Lung (tissue), 12 donors: ENCODE results near the gene MSL1. TPM values are rescaled to one million over a fixed set of nuclear protein-coding genes. Genes with fewer than 3 reads are reported as not detected.
A peak's percentile ranks its signal among the peaks of the same experiment; 100 is the strongest.

ENCODE experiments used
- ATAC-seq: fragments of 200-7000 bp; cut with Tn5 transposase; one replicate; pipeline ENCODE4 v1.9.1; 2020; ENCODE audit warnings: moderate number of reproducible peaks; ENCODE audit not compliant: insufficient read depth, low FRiP score
- DNase-seq, 3 donors: peaks; one replicate each; pipeline ENCODE4 v3.0.0-alpha.2; 2013 to 2017
- H3K27ac ChIP-seq, 2 donors: one replicate each; pipeline ENCODE4 v1.5.1; 2013; ENCODE audit warnings: mild to moderate bottlenecking in 2 of 2, moderate library complexity in 2 of 2, control low read depth in 1 of 2, inconsistent platforms in 1 of 2, low read depth in 1 of 2, low read length in 1 of 2
- H3K27me3 ChIP-seq, 3 donors: one replicate each; pipeline ENCODE4 v1.5.1; 2013; ENCODE audit warnings: low read length in 2 of 3; ENCODE audit not compliant: control insufficient read depth in 3 of 3, insufficient read depth in 3 of 3
- H3K36me3 ChIP-seq, 4 donors: one replicate each; pipeline ENCODE4 v1.5.1; 2013; ENCODE audit warnings: low read length in 4 of 4, mild to moderate bottlenecking in 1 of 4, moderate library complexity in 1 of 4; ENCODE audit not compliant: control insufficient read depth in 4 of 4, insufficient read depth in 4 of 4
- H3K4me1 ChIP-seq, 5 donors: one replicate each; pipeline ENCODE4 v1.5.1; 2013; ENCODE audit warnings: low read length in 5 of 5, mild to moderate bottlenecking in 2 of 5, moderate library complexity in 1 of 5; ENCODE audit not compliant: control insufficient read depth in 5 of 5, insufficient read depth in 5 of 5
- H3K4me3 ChIP-seq: one replicate; pipeline ENCODE4 v1.5.1; 2013; ENCODE audit warnings: mild to moderate bottlenecking, control low read depth, moderate library complexity
- H3K9ac ChIP-seq, 2 donors: one replicate each; pipeline ENCODE4 v1.5.1; 2013; ENCODE audit warnings: low read length in 2 of 2, control low read depth in 1 of 2; ENCODE audit not compliant: insufficient read depth in 1 of 2
- H3K9me3 ChIP-seq, 4 donors: one replicate each; pipeline ENCODE4 v1.5.1; 2013; ENCODE audit warnings: low read length in 3 of 4, mild to moderate bottlenecking in 1 of 4, moderate library complexity in 1 of 4; ENCODE audit not compliant: control insufficient read depth in 4 of 4, insufficient read depth in 3 of 4
- CTCF ChIP-seq: IDR thresholded peaks from 2 replicates; pipeline ENCODE4 v1.5.1; 2012; ENCODE audit warnings: mild to moderate bottlenecking; ENCODE audit errors: control extremely low read depth, extremely low read depth
- WGBS, 2 donors: extraction: QIAGEN DNeasy Blood & Tissue Kit; methylation state at CpG; one replicate each; pipeline ENCODE4 v1.1.7; 2013; 5-methylcytosine and 5-hydroxymethylcytosine counted together
- polyA plus RNA-seq, 2 donors: library from polyadenylated mRNA; stranded (reverse); fragments of 200-250 nt; gene quantifications; one replicate each; pipeline ENCODE4 v1.2.1, GENCODE V29; 2013
- total RNA-seq, 2 donors: library from RNA; depleted of rRNA in 1 of 2; stranded (reverse); fragments of >200 nt in 1 of 2; gene quantifications; one replicate each; pipeline ENCODE4 v1.2.1, GENCODE V29; 2014 to 2021
- donor health status: control.
- donor health status: control.
- donor health status: Bipolar disorder and iron deficiency.
- donor health status: healthy.
- donor health status: DM: yes; HTN: yes; CAD: no.

Gene MSL1
- total and polyA plus RNA-seq, 4 donors, result 73.2 to 111 (median 84.7) TPM

- H3K9ac ChIP-seq, result no peak overlapping the region
- ATAC-seq (peak; percentile 30), DNase-seq (peak; percentile 59 to 73 (median 67))
- H3K4me1 ChIP-seq, result peaks cover 0 to 21% (median 7%) of the 10 kb centered on the region in 5 donors
- H3K36me3 ChIP-seq, result peaks cover 9 to 12% (median 10%) of the 10 kb centered on the region in 4 donors
- H3K4me3 ChIP-seq, result peak overlapping the region; percentile 87
- H3K27me3 ChIP-seq, result no peaks in the 10 kb centered on the region
- no peak for TF ChIP-seq CTCF
- peak overlapping the region; percentile 96 to 99 for H3K27ac ChIP-seq
- H3K9me3 ChIP-seq, result no peaks in the 10 kb centered on the region
- WGBS, 2 donors, result 0% methylated on average over 30 to 94 of the region's 97 CpGs
These were observed 596 bp downstream of the MSL1 start for GRCh38 chr17:40122136-40122998.

- DNase-seq, result peak; percentile 72 to 75 (median 75)
- Histone ChIP-seq H3K36me3 (peaks cover 13 to 19% (median 14%) of the 10 kb centered on the region in 4 donors), H3K27ac (peak overlapping the region; percentile 89 to 99), H3K9ac (peak overlapping the region; percentile 49 to 72), H3K4me1 (peaks cover 0 to 21% (median 7%) of the 10 kb centered on the region in 5 donors), H3K4me3 (peak overlapping the region; percentile 87), H3K27me3 (no peaks in the 10 kb centered on the region), H3K9me3 (no peaks in the 10 kb centered on the region)
- ATAC-seq, result peak; percentile 27
- 0% methylated on average over 43 of the region's 43 CpGs for WGBS, 2 donors
- no peak for TF ChIP-seq CTCF
These were observed 1.4 kb downstream of the MSL1 start for GRCh38 chr17:40122999-40123810.

- ATAC-seq (no peak), DNase-seq (no peak)
- Histone ChIP-seq H3K27me3 (no peaks in the 10 kb centered on the region), H3K36me3 (peaks cover 13 to 19% (median 15%) of the 10 kb centered on the region in 4 donors), H3K9ac (peak overlapping the region in 1 of 2 donors; percentile 72), H3K4me3 (peak overlapping the region; percentile 87), H3K27ac (peak overlapping the region; percentile 89 to 99), H3K9me3 (no peaks in the 10 kb centered on the region), H3K4me1 (peaks cover 0 to 21% (median 7%) of the 10 kb centered on the region in 5 donors)
- 0% methylated on average over 2 of the region's 2 CpGs for WGBS, 2 donors
- no peak for TF ChIP-seq CTCF
These were observed 2.0 kb downstream of the MSL1 start for GRCh38 chr17:40123811-40124114.
